ENCODE results near the gene DNAJB11.
"Not testable (repeated sequence)": the region's sequence is repeated elsewhere in the genome, so short reads cannot be mapped to it uniquely, and the experiment has no call there.

DNAJB11 gene

GRCh38 chr3:186580785-186581184 lies 10.3 kb downstream of the DNAJB11 start:
- Histone ChIP-seq H3K4me1 (ENCODE audit: insufficient read depth, low read length) (no peaks in the 10 kb centered on the region), H3K79me2 (ENCODE audit: insufficient read depth, low read length) (no peaks in the 10 kb centered on the region), H3K4me3 (ENCODE audit: low read depth in 1 of 2, low read length in 2 of 2) (no peak overlapping the region), H3K4me2 (ENCODE audit: insufficient read depth, low read length) (no peak overlapping the region), H3K9me3 (ENCODE audit: insufficient read depth, low read length, severe bottlenecking) (no peaks in the 10 kb centered on the region), H3K27ac (ENCODE audit: low read length) (no peak overlapping the region), H3K9ac (ENCODE audit: low read depth, low read length) (no peak overlapping the region), H3K27me3 (ENCODE audit: insufficient read depth, low read length, poor library complexity) (no peaks in the 10 kb centered on the region), H3K36me3 (ENCODE audit: insufficient read depth, low read length) (peaks cover 93% of the 10 kb centered on the region), H2AFZ (ENCODE audit: low read depth, low read length) (no peak overlapping the region), H4K20me1 (ENCODE audit: insufficient read depth, low read length) (no peaks in the 10 kb centered on the region; the same call in 1 of the 2 replicates)
- ATAC-seq (ENCODE audit: insufficient read depth, low read depth) (no peak), DNase-seq (no peak)
- TF ChIP-seq EZH2 (IDR thresholded peaks at IDR 0.05; ENCODE audit: borderline replicate concordance, low read depth, low read length, severe bottlenecking) (no peak), CTCF (IDR thresholded peaks at IDR 0.05; ENCODE audit: borderline replicate concordance, extremely low read depth, low read length, poor library complexity, severe bottlenecking) (no peak)

GRCh38 chr3:186582541-186582940 lies 12.0 kb downstream of the DNAJB11 start:
- Histone ChIP-seq H3K9me3 (ENCODE audit: insufficient read depth, low read length, severe bottlenecking) (no peaks in the 10 kb centered on the region), H3K4me3 (ENCODE audit: low read depth in 1 of 2, low read length in 2 of 2) (no peak overlapping the region), H3K4me2 (ENCODE audit: insufficient read depth, low read length) (no peak overlapping the region), H3K79me2 (ENCODE audit: insufficient read depth, low read length) (no peaks in the 10 kb centered on the region), H3K27ac (ENCODE audit: low read length) (no peak overlapping the region), H3K9ac (ENCODE audit: low read depth, low read length) (no peak overlapping the region), H3K4me1 (ENCODE audit: insufficient read depth, low read length) (no peaks in the 10 kb centered on the region), H3K36me3 (ENCODE audit: insufficient read depth, low read length) (peaks cover 80% of the 10 kb centered on the region), H4K20me1 (ENCODE audit: insufficient read depth, low read length) (no peaks in the 10 kb centered on the region), H3K27me3 (ENCODE audit: insufficient read depth, low read length, poor library complexity) (no peaks in the 10 kb centered on the region), H2AFZ (ENCODE audit: low read depth, low read length) (no peak overlapping the region)
- ATAC-seq (ENCODE audit: insufficient read depth, low read depth) (no peak), DNase-seq (no peak)
- no peak for TF ChIP-seq CTCF (IDR thresholded peaks at IDR 0.05; ENCODE audit: borderline replicate concordance, extremely low read depth, low read length, poor library complexity, severe bottlenecking)
- TF ChIP-seq EZH2 (IDR thresholded peaks at IDR 0.05; ENCODE audit: borderline replicate concordance, low read depth, low read length, severe bottlenecking): no peak

- Histone ChIP-seq H3K79me2 (ENCODE audit: insufficient read depth, low read length) (no peaks in the 10 kb centered on the region), H3K36me3 (ENCODE audit: insufficient read depth, low read length) (peaks cover 70% of the 10 kb centered on the region), H3K4me1 (ENCODE audit: insufficient read depth, low read length) (no peaks in the 10 kb centered on the region), H3K27ac (ENCODE audit: low read length) (no peak overlapping the region), H3K9me3 (ENCODE audit: insufficient read depth, low read length, severe bottlenecking) (no peaks in the 10 kb centered on the region), H4K20me1 (ENCODE audit: insufficient read depth, low read length) (no peaks in the 10 kb centered on the region), H3K4me3 (ENCODE audit: low read depth in 1 of 2, low read length in 2 of 2) (no peak overlapping the region), H3K9ac (ENCODE audit: low read depth, low read length) (no peak overlapping the region), H3K4me2 (ENCODE audit: insufficient read depth, low read length) (no peak overlapping the region), H3K27me3 (ENCODE audit: insufficient read depth, low read length, poor library complexity) (no peaks in the 10 kb centered on the region), H2AFZ (ENCODE audit: low read depth, low read length) (no peak overlapping the region)
- no peak for TF ChIP-seq EZH2 (IDR thresholded peaks at IDR 0.05; ENCODE audit: borderline replicate concordance, low read depth, low read length, severe bottlenecking)
- no peak for TF ChIP-seq CTCF (IDR thresholded peaks at IDR 0.05; ENCODE audit: borderline replicate concordance, extremely low read depth, low read length, poor library complexity, severe bottlenecking)
- no peak for DNase-seq
- no peak for ATAC-seq (ENCODE audit: insufficient read depth, low read depth)
These were observed 13.3 kb downstream of the DNAJB11 start for GRCh38 chr3:186583831-186584230.

GRCh38 chr3:186586245-186586644 lies 15.7 kb downstream of the DNAJB11 start:
- H3K4me1 ChIP-seq (ENCODE audit: insufficient read depth, low read length); H3K9me3 ChIP-seq (ENCODE audit: insufficient read depth, low read length, severe bottlenecking); H4K20me1 ChIP-seq (ENCODE audit: insufficient read depth, low read length); H3K9ac ChIP-seq (ENCODE audit: low read depth, low read length); H3K27me3 ChIP-seq (ENCODE audit: insufficient read depth, low read length, poor library complexity); ATAC-seq (ENCODE audit: insufficient read depth, low read depth); H2AFZ ChIP-seq (ENCODE audit: low read depth, low read length); DNase-seq; H3K79me2 ChIP-seq (ENCODE audit: insufficient read depth, low read length); H3K27ac ChIP-seq (ENCODE audit: low read length); H3K4me2 ChIP-seq (ENCODE audit: insufficient read depth, low read length); H3K4me3 ChIP-seq (ENCODE audit: low read depth in 1 of 2, low read length in 2 of 2): not testable (repeated sequence)
- H3K36me3 ChIP-seq (ENCODE audit: insufficient read depth, low read length): peaks cover 48% of the 10 kb centered on the region
